Measurements from ENCODE around the gene MOB1B.

The MOB1B gene

DNA sequence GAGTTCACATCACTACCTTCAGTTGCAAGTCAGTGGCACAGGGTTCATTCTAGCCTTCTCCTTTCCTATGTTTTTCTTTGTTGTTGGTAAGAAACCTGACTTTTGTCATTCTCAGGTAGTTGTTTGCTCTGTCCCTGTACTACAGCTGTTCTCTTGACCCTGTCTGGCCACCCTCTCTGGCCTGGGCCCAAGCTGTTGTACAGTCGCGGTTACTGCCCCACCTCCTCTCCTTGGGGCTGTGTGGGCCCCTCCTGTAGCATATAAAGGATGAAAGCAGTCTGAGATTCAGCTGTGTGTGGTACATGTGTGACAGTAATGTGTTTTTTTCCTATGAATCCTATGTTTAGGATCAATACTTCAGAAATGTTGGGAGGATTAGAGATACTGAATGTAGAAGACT, 12.5 kb downstream of the MOB1B start:
- no peak for DNase-seq (ENCODE audit: low read depth in 2 of 2)

DNA sequence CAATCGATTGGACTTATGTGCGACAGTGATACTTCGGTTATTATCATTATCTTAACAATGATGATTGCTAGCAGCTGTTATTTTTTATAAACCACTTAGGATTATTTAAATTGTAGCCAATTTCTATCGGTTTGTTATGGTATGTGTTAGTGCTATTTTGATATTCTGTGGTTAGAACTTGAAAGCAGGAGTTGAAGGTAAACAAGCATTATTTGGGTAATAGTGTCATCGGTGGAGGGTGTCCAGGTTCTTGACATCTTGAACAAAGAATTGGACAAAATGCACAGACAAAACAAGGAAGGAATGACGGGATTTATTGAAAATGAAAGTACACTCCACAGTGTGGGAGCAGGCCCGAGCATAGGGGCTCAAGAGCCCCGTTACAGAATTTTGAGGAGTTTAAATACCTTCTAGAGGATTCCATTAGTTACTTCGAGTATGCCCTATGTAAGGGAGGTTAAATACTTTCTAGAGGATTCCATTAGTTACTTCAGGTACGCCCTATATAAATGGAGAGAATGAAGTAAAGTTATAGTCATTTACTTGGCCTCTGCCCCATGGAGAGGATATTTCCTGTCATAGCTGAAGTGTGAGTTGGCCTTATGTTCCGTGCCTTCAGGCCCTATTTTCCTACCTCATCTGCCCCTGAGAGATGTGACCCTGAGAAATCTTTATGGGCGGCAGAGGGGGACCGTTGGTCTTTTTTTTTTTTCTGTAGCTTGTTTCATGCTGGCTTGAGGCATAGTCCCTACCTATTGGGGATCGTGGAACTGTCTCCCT, 13.1 kb downstream of the MOB1B start:
- no peak for DNase-seq (ENCODE audit: low read depth in 2 of 2)

DNA sequence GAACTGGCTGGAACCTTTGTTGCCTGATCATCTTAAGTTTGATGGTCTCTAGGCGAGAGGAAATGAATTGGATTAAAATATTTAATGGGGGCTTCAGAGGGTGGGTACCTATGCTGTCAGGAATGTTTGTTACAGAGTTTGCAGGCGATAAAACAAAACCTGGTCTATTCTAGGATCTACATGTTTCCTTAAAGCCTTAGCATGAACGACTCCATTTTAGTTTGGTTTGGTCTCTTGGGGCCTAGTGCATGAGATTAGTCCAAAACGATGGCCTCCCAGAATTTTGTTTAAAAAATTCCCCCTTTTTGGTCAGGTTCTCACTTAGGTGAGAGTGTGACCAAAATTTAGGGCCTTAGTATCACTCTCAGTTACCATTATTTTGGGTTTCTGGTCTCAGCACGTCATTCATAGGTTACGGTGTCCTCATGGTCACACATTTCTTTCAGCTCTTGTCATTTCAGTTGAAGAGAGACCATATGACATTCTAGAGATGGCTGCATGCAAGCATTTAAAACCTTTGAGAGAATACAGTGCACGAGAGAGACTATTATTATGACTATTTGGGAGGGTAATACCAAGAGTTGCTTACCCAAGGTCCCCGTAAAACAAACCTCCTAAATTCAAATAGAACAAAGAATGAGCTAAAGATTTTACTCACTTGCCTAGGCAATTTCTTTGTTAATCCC, 13.8 kb downstream of the MOB1B start:
- DNase-seq (ENCODE audit: low read depth in 2 of 2), result no peak

DNA sequence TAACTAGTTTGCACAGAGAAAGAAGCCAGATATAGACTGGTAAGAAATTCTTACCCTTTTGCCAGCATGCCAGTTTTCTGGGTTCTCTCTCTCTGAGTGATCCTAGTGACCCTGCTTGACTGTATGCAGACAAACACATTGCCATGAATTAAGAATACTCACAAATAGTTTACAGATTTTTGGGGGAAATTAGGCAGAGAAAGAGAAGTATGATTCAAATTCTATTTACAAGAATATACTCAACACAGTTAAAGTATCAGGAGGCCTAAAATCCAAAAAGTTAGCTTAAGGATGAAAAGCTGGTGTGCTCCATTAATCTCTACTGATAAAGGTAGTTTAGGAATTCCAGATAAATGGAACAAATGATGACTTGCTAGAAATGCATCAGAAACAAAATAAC, 18.4 kb downstream of the MOB1B start:
- DNase-seq (ENCODE audit: low read depth in 2 of 2), result no peak

DNA sequence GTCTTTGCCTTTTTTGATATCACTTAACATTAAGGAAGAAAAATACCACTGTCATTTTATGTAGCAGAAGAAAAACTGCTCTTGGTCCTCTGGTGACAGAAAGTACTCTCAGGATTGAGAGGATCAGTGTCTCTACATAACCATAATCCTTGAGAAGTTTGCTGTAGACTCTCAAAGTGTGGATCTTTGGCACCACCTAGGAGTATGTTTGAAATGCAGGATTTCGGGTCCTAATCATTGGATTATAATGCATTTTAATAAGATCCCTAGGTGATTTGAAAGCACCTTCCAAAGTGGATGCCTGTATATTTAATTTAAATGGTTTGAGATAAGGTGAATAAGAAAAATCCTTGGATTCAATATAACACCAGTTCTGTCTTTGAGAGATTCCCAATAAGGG, 23.2 kb downstream of the MOB1B start:
- DNase-seq (ENCODE audit: low read depth in 2 of 2), result no peak

DNA sequence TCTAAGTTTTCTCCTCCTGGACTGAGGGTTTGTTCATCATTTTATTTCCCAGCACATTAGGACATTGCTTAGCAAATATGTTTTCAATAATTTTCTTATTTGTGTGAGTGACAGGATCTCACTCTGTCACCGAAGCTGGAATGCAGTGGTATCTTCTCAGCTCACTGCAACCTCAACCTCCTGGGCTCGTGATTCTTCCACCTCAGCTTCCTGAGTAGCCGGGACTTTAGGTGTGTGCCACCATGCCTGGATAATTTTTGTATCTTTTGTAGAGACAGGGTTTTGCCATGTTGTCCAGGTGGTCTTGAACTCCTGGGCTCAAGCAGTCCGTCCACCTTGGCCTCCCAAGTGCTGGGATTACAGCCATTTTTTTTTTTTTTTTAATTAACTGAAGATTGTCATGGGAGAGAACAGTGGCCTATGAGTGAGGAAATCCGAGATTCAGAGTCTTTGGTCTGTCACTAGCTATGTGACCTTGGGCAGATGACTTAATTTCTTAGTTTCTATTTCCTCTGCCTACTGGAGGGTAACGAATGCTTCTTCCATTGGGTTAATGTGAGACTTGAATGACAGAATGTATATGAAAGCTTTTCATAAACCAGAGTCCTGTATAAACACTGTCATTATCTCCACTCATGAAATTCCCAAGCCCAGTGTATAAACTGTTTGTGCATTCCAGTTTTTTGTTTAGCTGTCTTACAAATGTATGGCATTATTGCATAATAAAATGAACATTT, 23.9 kb downstream of the MOB1B start:
- no peak for DNase-seq (ENCODE audit: low read depth in 2 of 2)

DNA sequence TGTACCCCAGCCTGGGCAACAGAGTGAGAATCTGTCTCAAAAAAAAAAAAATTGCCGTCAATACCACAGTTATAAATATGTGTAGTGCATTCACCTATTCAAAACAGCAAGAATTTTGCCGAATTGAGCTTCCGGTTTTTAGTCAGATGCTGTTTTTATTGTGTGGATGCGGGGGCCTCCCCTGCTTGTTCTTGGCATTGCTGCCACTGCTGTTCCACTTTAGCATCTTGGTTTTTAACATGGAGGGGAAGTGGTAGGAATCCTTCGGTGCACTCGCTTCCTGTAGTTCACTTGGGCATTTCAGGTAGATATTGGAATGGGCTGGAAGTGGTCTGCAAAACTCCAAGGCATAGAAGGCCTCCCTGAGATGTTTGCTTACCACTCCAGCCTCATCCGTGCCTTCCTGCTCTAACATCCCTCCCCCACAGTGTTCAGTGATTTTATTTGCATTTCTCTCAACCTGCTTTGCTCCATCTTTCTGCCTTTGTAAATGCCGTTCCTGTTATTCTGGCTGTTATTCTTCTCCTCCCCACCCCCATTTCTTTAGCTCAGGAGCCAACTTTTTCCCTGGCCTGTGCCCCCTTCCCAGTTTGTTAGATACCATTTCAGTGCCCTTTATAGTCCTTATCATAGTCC, 25.5 kb downstream of the MOB1B start:
- DNase-seq (ENCODE audit: low read depth in 2 of 2), result no peak

DNA sequence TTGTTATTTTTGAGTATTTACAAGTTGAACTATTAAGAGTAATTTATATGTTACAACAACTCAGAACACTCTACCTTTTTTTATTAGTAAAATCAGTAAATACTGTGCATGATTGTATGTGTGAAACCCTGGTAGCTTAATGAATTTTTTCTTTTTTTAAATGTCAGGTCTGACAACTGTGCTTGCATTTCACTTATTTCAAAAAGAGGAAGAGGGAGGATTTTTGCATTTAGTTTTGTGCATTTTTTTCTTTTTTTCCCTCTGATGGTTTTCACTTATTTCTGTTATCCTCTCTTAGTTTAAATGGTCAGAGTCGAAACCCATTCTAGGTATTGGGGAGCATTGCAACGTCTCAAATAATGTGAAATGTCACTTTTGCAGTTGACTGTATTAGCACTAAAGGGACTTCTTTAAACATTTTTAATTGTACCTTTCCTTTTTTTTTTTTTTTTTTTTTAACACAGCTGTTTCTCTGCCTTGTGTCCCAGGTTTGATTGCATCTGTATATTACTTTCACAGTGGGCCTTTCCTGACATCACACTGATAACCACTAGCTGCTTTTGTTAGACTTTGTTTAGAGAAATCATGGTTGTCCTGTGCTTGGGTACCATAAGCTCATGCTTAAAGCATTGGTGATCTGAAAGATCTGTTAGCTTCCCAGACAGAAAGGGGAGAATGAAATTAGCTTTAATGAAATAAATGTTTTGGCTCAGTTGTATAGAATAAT, 28.5 kb downstream of the MOB1B start:
- no peak for DNase-seq (ENCODE audit: low read depth in 2 of 2)

DNA sequence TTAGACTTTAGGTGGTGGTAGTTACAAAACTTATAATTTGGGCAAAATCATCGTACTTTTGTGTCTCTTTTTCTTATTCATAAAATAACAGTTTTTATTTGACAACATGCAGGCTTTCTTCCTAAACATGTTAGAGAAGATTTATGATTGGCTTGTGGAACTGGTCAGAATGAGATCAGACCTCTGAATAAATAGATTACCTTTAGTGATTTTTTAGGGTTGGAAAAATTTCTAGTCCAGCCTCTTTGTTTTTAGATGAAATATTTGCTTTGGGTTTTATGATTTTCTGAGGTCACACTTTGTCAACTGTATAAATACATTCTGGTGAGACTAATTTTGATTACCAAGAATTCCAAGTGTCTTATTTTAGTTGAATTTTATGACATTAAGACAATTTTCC, 29.2 kb downstream of the MOB1B start:
- DNase-seq (ENCODE audit: low read depth in 2 of 2), result no peak

DNA sequence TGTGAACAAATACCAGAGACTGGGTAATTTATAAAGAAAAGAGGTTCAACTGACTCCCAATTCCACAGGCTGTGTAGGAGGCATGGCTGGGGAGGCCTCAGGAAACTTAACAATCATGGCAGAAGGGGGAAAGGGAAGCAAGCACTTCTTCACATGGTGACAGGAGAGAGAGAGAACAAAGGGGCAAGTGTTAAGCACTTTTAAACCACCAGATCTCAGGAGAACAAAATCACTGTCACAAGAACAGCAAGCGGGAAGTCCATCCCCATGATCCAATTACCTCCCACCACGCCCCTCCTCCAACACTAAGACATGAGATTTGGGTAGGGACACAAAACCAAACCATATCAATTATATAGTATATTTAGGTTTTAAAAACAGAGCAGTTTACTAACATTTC, 30.8 kb downstream of the MOB1B start:
- DNase-seq (ENCODE audit: low read depth in 2 of 2), result no peak

DNA sequence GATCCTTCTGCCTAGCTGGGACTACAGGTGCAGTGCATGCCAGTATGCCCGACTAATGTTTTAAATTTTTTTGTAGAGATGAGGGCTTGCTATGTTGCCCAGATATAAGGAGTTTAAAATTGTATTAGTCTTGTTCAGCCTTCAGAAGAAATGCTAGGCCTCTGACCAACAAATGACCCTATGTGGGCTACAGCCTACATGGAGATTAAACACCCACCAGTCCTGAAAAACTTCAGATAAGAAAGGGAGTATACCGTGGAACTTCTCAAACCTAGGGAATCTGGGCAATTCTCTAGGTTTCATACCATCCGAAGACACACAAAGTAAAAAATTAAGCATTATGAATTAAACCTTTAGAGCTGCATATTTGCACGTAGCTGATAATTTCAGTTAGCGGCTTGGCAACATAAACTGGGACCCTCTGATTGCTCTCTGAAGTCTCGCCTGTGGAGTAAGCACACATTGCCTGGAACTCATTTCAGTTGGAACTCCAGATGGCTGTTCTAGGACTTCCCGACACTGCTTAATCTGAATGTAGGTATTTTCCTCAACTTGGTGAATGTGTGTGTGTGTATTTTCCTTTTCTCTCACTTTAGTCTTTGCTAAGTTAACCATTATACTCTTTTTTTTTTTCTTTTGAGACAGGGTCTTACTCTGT, 33.0 kb downstream of the MOB1B start:
- no peak for DNase-seq (ENCODE audit: low read depth in 2 of 2)

DNA sequence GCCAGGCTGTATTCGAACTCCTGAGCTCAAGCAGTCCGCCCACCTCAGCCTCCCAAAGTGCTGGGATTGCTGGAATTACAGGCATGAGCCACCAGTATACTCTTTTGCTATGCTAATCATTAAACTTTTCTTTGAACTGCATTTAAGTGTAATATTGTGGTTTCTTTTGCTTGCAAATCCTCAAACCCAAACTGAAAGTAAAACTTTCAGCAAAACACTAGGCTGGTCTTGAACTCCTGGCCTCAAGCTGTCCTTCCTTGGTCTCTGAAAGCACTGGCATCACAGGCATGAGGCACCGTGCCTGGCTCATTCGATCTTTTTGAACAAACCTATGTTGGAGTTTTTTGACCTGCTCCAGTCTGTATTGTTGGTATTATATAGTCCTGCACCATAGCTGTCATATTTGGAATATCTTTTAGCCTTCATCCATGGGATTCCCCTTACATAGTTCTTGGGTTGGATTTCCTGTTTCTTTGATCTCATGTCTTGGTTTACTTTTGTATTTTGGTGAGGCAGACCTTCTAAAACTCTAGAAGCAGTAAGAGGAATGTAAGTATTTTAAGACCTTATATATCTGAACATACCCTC, 34.1 kb downstream of the MOB1B start:
- DNase-seq (ENCODE audit: low read depth in 2 of 2), result no peak

DNA sequence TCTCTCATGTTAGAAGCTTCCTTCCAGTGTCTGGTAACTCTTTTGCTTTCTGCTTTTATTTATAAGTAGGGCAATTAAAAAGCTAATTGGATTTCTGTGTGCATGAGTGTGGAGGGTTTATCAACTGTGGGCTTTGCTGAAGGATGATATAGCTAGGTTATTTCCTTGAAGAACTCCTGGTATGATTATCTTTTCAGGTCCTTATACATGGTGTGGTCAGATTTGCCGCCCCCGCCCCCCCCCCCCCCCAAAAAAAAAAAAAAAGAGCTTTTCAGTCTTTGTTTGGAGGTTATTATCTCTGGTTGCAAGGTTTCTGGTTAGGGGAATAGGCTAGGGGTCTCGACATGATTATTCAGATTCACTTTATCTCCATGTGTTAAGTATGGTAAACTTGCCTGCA, 35.9 kb downstream of the MOB1B start:
- no peak for DNase-seq (ENCODE audit: low read depth in 2 of 2)

DNA sequence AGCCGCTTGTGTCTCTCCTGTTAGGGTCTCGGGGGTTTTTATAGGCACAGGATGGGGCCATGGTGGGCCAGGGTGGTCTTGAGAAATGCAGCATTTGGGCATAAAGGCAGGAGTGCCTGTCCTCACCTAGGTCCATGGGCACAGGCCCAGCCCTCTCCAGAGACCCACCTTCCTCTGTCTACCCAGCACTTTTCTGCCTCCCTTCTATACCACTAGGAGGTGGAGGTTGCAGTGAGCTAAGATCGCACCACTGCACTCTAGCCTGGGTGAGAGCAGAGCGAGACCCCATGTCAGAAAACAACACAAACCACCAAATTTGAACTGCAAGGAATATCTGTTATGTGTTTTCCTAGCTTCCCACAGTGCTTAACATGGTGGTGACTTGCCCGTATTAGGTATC, 38.0 kb downstream of the MOB1B start:
- no peak for DNase-seq (ENCODE audit: low read depth in 2 of 2)

DNA sequence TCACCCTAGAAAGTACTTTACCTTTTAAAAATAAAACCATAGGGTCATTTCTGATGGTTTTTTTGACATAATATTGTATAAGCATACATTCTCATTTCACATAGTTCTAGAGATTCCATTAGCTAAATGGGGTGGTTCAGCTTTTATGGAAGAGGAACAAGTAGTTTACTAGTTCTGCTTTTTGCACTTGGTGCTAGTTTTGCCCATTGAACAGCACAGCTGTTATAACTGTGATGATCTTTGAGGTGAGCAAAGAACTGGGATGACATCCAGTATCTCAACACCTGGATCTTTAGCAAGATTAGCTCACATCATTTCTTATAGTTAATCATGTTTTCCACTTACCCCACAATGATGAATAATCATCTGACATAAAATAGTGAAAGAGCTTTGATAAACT, 40.9 kb downstream of the MOB1B start:
- no peak for DNase-seq (ENCODE audit: low read depth in 2 of 2)

DNA sequence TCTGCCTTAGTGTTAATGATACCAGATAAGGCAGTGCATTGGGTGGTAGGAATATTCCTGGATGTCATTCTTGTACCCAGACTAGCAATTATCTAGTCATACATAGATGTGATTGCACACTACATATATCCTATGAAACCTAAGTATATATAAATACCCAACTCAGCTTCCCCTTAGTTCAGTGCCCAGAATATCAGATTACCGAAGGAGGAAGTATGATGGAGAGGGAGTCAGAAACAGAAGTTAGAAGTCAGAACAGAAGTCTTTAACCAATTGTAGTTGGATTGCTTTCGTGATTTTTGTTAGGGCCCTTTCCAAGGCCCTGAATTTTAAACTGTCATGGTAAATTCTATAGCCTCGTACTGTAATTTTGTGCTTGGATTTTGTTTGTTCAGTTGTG, 42.9 kb downstream of the MOB1B start:
- no peak for DNase-seq (ENCODE audit: low read depth in 2 of 2)

DNA sequence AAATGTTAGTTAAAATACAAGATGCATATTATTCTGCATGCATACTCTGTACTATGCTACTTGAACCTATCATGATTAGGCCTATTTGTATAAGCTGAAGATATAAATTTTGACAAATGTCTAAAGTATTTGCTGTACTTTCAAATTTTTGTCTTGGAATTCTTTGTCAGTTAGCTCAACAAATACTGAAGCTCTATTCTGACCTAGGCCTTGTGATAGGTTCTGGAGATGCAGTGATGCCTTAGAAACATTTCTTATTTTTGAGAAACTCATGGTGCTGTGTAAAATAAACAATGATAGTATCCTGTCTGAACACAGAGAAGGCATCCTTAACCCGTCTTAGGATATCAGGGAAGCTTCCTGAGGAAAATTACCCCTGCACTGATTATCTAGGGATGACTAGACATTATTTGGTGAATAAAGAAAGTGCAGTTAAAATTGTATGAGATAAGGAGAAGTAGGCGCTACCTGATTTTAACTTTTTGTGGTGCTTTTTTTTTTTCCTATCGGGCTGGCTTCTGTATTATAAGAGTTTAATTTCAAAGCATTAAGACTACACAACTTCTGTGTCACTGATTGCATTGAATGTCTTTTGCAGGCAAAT, 43.4 kb downstream of the MOB1B start:
- DNase-seq (ENCODE audit: low read depth in 2 of 2), result no peak

DNA sequence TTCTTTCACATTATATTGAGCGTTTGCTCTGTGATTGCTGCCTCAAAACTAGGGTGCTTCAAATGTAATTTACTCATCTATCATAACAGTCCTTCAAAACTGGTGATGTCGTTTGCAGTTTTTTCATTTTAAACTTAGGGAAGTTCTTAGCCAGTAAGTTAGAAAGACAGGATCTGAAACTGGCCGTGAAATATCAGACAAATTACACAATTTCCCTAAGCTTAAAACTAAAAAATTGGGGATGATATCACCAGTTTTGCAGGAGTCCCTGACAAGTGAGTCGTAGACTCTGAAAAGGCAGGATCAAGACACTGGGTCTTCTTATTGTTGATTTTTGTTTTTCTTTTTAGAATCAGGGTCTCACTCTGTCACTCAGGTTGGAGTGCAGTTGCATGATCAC, 44.8 kb downstream of the MOB1B start:
- no peak for DNase-seq (ENCODE audit: low read depth in 2 of 2)

DNA sequence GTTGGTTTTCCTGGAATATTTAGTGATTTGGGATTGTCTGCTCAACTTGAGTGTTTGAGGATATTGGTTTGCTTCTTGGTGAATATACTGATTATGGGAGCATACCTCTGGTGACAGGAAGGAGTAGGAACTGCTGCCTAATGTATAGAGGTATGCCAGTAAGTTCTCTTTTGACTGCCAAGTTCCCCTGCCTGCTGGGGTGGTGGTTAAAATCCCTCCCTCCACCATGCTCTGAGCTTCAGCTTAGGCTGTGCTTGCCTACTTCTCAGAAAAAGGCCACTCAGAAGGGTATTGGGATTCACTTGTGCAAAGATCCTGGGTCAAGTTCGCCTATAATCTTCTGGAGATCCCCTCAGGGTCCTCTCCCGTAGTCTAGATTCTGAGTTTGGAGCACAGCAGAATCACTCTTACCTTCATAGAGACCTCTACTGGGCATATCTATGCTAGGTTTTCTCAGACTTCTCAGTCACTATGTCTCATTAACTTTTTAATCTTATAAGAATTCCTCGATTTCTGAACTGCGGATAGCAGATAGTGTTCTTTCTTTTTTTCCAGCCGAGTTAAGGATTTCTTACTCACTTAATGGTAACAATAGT, 46.6 kb downstream of the MOB1B start:
- no peak for DNase-seq (ENCODE audit: low read depth in 2 of 2)

DNA sequence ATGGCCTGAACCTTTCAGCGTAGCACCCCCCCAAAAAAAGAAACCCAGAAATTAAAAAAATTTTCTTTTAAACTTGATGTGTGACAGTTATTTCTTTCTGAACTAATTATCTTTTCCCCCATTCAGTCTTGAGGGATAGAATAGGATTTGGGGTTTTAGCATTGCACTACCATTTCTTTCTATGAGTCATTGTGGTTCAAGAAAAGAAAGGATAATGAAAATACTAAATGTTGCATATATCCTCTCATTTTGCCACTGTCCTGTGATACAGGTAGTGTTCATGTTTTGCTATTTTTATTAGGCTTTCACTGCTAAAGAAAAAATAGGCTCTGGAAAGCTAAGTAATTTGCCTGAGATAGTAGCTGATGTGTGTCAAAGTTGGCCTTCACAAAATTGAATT, 51.9 kb downstream of the MOB1B start:
- no peak for DNase-seq (ENCODE audit: low read depth in 2 of 2)

Measured in stimulated activated CD8-positive, alpha-beta memory T cell treated with anti-CD3 and anti-CD28 coated beads, Interleukin-2, amount 100 ng/mL, for 1 hour (primary cell).